MM.1S (cell line): ENCODE data around the gene EMID1.

ENCODE experiments used
- DNase-seq: peaks from one replicate; pipeline ENCODE4 v3.0.0-alpha.2; 2015
- H2AFZ ChIP-seq: fragments of 300-600 bp; sonication (generic); 2 replicates; pipeline ENCODE4 v1.6.0; 2016; ENCODE audit warnings: antibody characterized with exemption, low read length
- H3F3A ChIP-seq: fragments of 300-600 bp; sonication (generic); 2 replicates; pipeline ENCODE4 v1.6.1; 2016; ENCODE audit warnings: mild to moderate bottlenecking, antibody characterized with exemption, low read length, moderate library complexity, mixed read lengths; ENCODE audit not compliant: insufficient read depth
- H3K27ac ChIP-seq: fragments of 300-600 bp; sonication (generic); 2 replicates; pipeline ENCODE4 v1.5.1; 2016; ENCODE audit warnings: mild to moderate bottlenecking, low read length
- H3K27me3 ChIP-seq: fragments of 300-600 bp; sonication (generic); replicated peaks from 2 replicates; pipeline ENCODE4 v1.6.0; 2016; ENCODE audit warnings: low read length; ENCODE audit not compliant: insufficient read depth
- H3K36me3 ChIP-seq: fragments of 300-600 bp; sonication (generic); replicated peaks from 2 replicates; pipeline ENCODE4 v1.6.1; 2016; ENCODE audit warnings: mild to moderate bottlenecking, low read length, mixed read lengths; ENCODE audit not compliant: insufficient read depth
- H3K4me1 ChIP-seq: fragments of 300-600 bp; sonication (generic); 2 replicates; pipeline ENCODE4 v1.6.1; 2016; ENCODE audit warnings: low read length, mixed read lengths
- H3K4me2 ChIP-seq: fragments of 300-600 bp; sonication (generic); 2 replicates; pipeline ENCODE4 v1.6.0; 2016; ENCODE audit warnings: low read depth, low read length
- H3K4me3 ChIP-seq: fragments of 300-600 bp; sonication (generic); 2 replicates; pipeline ENCODE4 v1.5.1; 2016; ENCODE audit warnings: low read length, mixed read lengths
- H3K79me2 ChIP-seq: fragments of 300-600 bp; sonication (generic); 2 replicates; pipeline ENCODE4 v1.6.1; 2016; ENCODE audit warnings: mixed run types, low read length, mixed read lengths
- H3K9ac ChIP-seq: fragments of 300-600 bp; sonication (generic); 2 replicates; pipeline ENCODE4 v1.6.1; 2016; ENCODE audit warnings: low read length, mixed read lengths
- H3K9me2 ChIP-seq: fragments of 300-600 bp; sonication (generic); replicated peaks from 2 replicates; pipeline ENCODE4 v1.6.1; 2016; ENCODE audit warnings: mild to moderate bottlenecking, low read length, mixed read lengths; ENCODE audit not compliant: insufficient read depth
- H3K9me3 ChIP-seq: fragments of 300-600 bp; sonication (generic); replicated peaks from 2 replicates; pipeline ENCODE4 v1.6.1; 2016; ENCODE audit warnings: mild to moderate bottlenecking, low read length, mixed read lengths; ENCODE audit not compliant: insufficient read depth
- H4K20me1 ChIP-seq: fragments of 300-600 bp; sonication (generic); 2 replicates; pipeline ENCODE4 v1.6.1; 2016; ENCODE audit warnings: mild to moderate bottlenecking, low read length, moderate library complexity, mixed read lengths; ENCODE audit not compliant: insufficient read depth
- CTCF ChIP-seq: fragments of 300-600 bp; sonication (generic); IDR thresholded peaks from 2 replicates; pipeline ENCODE4 v1.5.1; 2016; ENCODE audit warnings: antibody characterized with exemption, low read length, mixed read lengths
- EZH2 ChIP-seq: fragments of 300-600 bp; sonication (generic); optimal IDR thresholded peaks from 2 replicates; pipeline ENCODE3; 2017; ENCODE audit warnings: low read depth, mild to moderate bottlenecking, antibody characterized with exemption, low read length, mixed read lengths
- EZH2phosphoT487 ChIP-seq: fragments of 300-600 bp; sonication (generic); IDR thresholded peaks from 2 replicates; pipeline ENCODE4 v1.6.1; 2018; ENCODE audit warnings: antibody characterized with exemption, low read length

EMID1 gene

GRCh38 chr22:29193021-29193420 is 12.7 kb upstream of the EMID1 start:
- Histone ChIP-seq H3F3A (no peaks in the 10 kb centered on the region), H3K4me3 (no peak overlapping the region), H3K4me2 (no peak overlapping the region), H3K4me1 (no peaks in the 10 kb centered on the region), H3K27ac (no peak overlapping the region), H3K9me3 (no peaks in the 10 kb centered on the region), H2AFZ (no peak overlapping the region), H3K36me3 (no peaks in the 10 kb centered on the region), H3K9ac (no peak overlapping the region), H3K27me3 (no peaks in the 10 kb centered on the region), H3K9me2 (no peaks in the 10 kb centered on the region), H4K20me1 (no peaks in the 10 kb centered on the region), H3K79me2 (no peaks in the 10 kb centered on the region)
- TF ChIP-seq EZH2phosphoT487 (no peak), CTCF (no peak), EZH2 (no peak)
- no peak for DNase-seq

GRCh38 chr22:29194184-29194583 is 11.5 kb upstream of the EMID1 start:
- Histone ChIP-seq H3K4me3 (no peak overlapping the region), H3K9me2 (no peaks in the 10 kb centered on the region), H3F3A (no peaks in the 10 kb centered on the region), H3K27me3 (no peaks in the 10 kb centered on the region), H3K4me1 (no peaks in the 10 kb centered on the region), H4K20me1 (no peaks in the 10 kb centered on the region), H3K9me3 (no peaks in the 10 kb centered on the region), H3K36me3 (no peaks in the 10 kb centered on the region), H3K9ac (no peak overlapping the region), H3K4me2 (no peak overlapping the region), H3K27ac (no peak overlapping the region), H3K79me2 (no peaks in the 10 kb centered on the region), H2AFZ (no peak overlapping the region)
- peak; percentile 14 for DNase-seq
- TF ChIP-seq EZH2 (no peak), CTCF (0 out of 2 replicates have a peak, but pooled peaks have one; percentile 5)

GRCh38 chr22:29195118-29195963 is 10.4 kb upstream of the EMID1 start:
- TF ChIP-seq EZH2phosphoT487, result no peak
- no peak for TF ChIP-seq CTCF
- TF ChIP-seq EZH2, result no peak
- Histone ChIP-seq H3K27ac (no peak overlapping the region), H3K27me3 (no peaks in the 10 kb centered on the region), H3K4me1 (0 out of 2 replicates have a peak, but pooled peaks cover 3% of the 10 kb centered on the region), H3K36me3 (no peaks in the 10 kb centered on the region), H3F3A (no peaks in the 10 kb centered on the region), H3K9me3 (no peaks in the 10 kb centered on the region), H3K9me2 (no peaks in the 10 kb centered on the region), H3K4me2 (no peak overlapping the region), H4K20me1 (no peaks in the 10 kb centered on the region), H3K9ac (no peak overlapping the region), H3K79me2 (no peaks in the 10 kb centered on the region), H3K4me3 (no peak overlapping the region), H2AFZ (no peak overlapping the region)
- DNase-seq, result no peak
